Globus pallidus (tissue), 1 donor: ENCODE results near the gene PPM1B.
"Not testable (repeated sequence)": the region's sequence is repeated elsewhere in the genome, so short reads cannot be mapped to it uniquely, and the experiment has no call there.

Source experiments
- DNase-seq: peaks from one replicate; pipeline ENCODE4 v3.0.0-alpha.2; 2015; ENCODE audit warnings: low spot score

The PPM1B gene

DNA sequence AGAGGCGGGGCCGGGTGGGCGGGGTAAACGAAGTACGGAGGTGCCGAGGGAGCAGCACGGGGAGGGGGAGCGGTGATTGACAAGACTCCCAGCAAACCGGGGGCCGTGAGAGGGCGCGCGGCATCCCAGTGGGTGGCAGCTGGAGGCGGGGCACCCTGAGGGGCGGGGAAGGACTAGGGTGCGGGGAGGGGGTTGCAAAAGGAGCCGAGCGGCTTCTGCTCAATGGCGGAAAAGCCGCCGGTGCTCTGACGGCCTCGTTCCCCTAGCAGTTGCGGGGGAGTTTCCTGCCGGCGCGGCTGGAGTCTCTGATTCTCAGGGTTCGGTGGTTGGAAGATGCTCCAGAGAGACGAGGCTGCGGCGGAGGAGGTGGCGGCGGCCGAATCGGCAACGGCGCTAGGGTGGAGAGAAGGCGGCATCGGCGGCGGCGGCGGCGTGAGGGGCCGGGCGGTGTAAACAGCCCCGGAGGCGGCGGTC lies at the start of gene PPM1B:
PPM1B (plus strand) TSS at position 195 of the 474 bp plus-strand sequence. CDS start 32,325 bp downstream, outside the sequence.
- no peak for DNase-seq

DNA sequence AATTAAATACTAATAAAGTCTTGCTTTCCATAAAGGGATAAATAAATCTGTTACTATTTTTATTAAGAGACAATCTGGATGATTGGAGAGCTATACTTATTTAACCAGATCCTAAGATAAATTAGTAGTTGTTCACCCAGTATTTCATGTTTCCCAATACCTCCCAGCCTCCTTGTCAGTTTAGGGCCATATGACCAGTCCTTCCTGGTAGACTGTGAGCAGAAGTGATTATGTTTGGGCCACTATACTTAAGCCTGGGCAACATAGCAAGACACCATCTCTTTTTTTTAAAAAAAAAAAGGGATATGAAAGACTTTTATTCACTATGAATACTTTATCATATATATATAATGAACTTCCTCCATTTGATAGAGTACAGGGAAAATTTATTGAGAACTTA lies 48.8 kb upstream of the PPM1B start:
- DNase-seq, result no peak

DNA sequence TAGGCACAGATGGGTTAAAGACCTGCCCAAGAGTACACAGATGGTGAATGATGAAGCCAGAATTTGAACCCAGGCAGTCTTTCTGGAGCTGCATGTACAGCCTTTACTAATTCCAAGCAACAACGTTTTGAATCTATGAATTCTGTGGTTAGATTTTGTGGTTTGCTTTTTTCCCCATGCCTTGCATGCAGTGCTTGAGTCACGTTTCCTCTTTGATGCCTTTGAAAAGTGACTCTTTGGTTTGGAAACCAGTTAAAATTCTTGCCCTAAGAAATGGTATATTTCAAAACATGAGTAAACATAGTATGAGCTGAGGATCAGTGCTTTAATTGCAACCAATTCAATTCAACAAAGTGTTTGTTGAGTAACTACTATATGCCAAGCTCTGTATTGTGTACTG lies 48.2 kb upstream of the PPM1B start:
- DNase-seq, result no peak

- DNase-seq, result peak; percentile 48
Observed at GRCh38 chr2:44121899-44122298, 46.8 kb upstream of the PPM1B start.

GRCh38 chr2:44124500-44124899 lies 44.2 kb upstream of the PPM1B start:
- DNase-seq, result no peak

DNA sequence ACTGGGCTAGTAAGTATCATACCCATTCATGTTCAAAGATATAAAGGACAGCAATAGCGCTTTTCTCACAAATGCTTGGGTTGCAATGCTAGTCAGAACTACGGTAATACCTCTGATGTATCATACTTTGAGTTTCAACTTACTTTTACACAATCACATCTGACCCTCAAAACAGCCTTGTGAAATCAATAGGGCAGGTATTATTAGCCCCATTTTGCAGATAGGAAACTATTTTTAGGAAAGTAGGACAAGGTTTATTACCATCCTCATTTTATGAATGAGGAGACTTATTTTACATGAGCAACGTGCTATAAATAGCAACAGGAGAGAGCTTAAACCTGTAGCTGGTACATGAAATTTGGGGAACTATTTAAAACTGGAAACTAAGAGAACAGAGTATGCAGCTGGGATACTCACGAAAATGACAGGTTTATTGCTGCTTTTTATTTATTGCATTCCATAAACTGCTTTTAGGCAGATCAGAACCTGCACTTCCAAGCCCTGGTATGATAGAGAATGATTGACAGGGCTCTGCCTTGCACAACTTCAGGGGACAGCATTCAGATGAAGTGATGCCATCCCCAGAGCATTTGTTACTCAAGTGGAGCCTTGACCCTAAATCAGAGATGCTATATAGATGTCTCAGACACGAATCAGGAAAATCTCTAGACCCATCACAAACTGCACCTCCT lies 42.4 kb upstream of the PPM1B start:
- no peak for DNase-seq

- DNase-seq, result no peak
Observed at GRCh38 chr2:44130441-44130840, 38.2 kb upstream of the PPM1B start.

- no peak for DNase-seq
Observed at GRCh38 chr2:44131177-44131576, 37.5 kb upstream of the PPM1B start.

GRCh38 chr2:44133602-44134001 lies 35.1 kb upstream of the PPM1B start:
- DNase-seq, result not testable (repeated sequence)

GRCh38 chr2:44134848-44135247 lies 33.8 kb upstream of the PPM1B start:
- DNase-seq, result no peak

DNA sequence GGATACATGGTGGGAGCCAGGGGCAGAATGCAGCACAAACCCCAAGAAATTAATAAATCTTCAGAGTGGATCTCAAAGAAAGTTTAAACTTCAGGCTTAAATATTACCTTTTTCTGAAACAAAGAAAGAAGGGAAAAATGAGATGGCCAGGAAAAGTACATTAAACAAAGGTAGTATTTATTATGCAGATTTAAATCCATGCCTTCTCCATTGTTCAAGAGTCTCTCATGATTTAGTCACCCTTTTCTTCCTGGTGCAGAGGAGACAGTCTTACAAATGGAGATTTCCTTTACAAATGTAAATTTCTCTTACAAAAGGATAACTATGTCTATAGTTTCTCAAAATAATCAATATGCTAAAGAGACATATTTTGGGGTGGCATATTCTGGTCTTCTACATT lies 33.4 kb upstream of the PPM1B start:
- DNase-seq, result no peak

DNA sequence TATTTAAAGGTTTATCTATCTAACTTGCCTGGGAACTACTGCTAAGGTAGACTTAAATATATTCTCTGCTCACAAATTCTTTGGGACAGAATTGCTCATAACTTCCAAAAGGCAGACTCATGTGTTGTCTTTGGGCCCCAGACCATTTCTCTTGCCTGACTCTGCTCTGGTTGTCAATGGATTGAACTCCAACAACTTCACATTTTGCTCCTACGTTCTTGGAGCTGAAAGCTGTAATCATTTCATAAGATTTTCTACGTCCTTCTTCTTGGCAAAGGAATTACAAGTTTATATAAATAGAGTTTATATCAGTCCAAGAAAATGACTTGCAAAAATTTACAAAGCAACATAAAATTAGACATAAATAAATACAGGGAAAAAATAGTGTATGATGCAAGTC lies 32.9 kb upstream of the PPM1B start:
- DNase-seq, result no peak

DNA sequence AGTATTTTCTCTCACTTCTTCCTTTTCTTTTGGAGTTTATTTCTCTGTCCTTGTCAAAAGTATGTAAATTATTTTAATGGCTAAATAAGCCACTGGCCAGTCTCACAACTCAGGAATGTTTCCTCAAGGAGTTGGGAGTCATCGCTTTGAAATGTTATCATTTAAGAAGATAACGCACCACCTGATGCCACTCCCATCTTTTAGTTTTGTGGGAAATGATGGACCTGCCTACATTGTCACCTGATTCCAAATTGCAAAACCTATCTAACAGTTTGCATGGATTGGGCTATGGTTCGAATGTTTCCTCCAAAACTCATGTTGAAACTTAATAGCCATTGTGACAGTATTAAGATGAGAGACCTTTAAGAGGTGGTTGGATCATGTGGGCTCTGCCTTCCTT lies 32.4 kb upstream of the PPM1B start:
- DNase-seq, result no peak

GRCh38 chr2:44137048-44137447 lies 31.6 kb upstream of the PPM1B start:
- DNase-seq, result no peak

DNA sequence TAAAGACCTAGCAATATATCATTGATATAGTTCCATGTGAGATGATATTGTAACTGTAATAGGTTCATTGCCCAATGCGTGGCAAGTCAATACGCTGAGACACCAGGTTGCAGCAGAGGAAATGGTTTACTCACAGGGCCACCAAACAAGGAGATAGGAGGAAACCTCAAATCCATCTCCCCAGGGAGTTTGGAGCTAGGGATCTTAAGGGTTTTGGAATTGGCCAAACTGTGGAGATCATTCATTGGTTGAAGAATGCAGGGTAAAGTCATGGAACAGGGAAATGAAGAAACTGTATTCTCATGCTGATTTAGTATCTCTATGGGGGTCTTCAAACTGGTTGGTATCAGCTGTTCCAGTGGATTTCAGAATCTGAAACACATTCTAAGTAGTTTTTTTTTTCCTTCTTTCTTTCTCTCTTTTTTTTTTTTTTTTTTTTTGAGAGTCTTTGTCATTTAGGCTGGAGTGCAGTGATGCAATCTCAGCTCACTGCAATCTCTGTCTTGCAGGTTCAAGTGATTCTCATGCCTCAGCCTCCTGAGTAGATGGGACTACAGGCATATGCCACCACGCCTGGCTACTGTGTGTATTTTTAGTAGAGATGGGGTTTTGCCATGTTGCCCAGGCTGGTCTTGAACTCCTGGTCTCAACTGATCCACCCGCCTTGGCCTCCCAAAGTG lies 30.7 kb upstream of the PPM1B start:
- no peak for DNase-seq

DNA sequence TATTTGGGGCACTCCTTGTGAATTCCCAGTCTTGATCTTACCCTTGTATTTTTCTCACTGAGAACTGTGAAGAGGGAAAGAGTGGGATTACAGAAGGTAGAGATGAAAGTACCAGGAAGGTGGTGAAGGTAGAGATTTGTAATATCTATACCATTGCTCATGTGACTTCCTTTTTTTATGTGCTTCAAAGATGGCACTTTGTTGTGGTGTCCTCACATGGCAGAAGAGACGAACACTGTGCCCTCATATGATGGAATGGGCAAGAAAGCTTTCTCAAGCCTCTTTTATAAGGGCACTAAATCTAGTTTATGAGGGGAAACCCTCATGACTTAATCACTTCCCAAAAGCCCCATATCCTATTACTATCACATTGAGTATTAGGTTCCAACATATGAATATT lies 28.9 kb upstream of the PPM1B start:
- no peak for DNase-seq

DNA sequence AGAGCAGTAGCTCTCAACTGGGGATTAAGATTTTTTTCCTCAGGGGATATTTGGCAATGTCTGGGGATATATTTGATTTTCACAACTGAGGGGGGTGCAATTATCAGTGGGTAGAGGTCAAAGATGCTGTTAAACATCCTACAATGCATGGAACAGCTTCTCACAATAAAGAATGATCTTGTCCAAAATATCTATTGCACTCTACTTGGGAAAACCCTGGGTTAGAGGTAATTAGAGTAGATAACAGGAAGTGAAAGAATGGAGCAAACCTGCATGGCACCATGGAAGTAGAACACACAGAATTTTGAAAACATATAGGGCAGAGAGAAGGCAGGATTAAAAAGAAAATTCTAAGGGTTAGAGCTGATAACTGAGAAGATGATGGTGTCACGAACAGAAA lies 26.4 kb upstream of the PPM1B start:
- DNase-seq, result no peak

DNA sequence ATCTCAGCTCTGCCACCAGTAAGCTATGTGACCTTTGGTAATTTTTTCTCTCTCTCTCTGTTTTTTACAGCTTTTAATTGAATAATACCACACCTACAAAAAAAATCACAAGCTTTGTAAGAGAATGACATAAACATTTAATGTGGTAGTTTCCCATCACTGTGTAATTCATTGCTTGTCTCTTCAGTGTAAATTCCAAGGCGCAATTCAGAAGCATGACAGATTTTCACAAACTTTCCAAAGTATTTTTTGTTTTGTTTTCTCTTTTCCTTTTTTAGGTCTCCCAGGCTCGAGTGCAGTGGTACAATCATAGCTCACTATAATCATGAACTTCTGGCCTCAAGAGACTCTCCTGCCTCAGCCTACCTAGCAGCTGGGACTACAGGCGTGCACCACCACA lies 25.0 kb upstream of the PPM1B start:
- DNase-seq, result no peak

GRCh38 chr2:44148999-44149398 lies 19.7 kb upstream of the PPM1B start:
- DNase-seq, result no peak

DNA sequence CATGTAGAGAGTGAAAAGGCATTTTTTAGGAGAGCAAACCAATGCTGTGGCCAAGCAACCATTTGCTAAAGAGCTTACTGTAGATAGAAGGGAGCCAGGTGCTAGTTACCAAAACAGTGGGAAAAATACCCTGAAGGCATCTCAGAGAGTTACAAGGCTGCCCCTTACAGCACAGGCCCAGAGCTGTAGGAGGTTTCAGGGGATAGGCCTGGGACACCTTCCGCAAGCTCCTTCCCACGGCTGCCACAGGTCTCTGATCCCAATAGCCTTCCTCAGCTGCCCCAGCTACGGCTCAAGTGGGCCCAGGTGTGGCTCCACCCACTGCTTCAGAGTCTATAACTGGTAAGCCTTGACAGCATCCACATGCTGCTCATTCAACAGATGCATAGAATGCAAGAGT lies 18.2 kb upstream of the PPM1B start:
- no peak for DNase-seq

- no peak for DNase-seq
Observed at GRCh38 chr2:44152865-44153669, 15.6 kb upstream of the PPM1B start.

DNA sequence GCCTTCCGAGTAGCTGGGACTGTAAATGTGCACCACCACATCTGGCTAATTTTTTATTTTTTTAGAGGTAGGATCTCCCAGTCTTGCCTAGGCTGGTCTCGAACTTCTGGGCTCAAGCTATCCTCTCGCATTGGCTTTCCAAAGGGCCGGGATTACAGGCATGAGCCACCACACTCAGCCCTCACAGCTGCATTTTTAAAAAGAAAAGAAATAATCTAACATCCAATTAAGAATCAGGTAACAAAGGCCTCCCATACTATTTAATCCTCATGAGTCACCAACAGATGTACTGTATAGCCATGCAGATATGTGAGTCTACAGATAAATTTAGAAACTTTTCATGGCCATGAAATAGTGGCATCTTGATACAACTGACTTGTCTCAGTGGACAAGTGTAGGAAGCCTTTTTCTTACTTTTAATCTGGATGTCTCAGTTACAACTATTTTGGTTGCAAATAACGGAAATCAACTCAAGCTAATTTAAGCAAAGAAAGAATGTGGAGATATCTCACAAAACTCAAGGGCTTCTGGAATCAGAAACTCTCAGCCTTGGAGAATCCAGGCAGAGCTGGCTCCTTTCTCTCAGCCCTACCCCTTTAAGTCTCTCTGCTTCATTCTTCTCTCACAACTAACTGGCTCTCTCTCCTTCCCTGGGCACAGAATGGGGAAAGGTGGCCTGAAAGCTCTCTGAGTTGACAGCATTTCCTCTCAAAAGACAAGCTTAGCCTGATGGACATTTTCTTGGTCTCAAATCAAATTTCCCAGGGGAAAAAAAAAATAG lies 12.8 kb upstream of the PPM1B start:
- no peak for DNase-seq
